ENCODE results near the gene SYT1.
A peak's percentile ranks its signal among the peaks of the same experiment; 100 is the strongest.

SYT1 gene

GRCh38 chr12:79409562-79409961 is 545.0 kb downstream of the SYT1 start:
- DNase-seq (ENCODE audit: extremely low read depth, low read depth), result peak; percentile 82
- TF ChIP-seq CTCF (IDR thresholded peaks at IDR 0.05; ENCODE audit: low read depth, low read length), result no peak

GRCh38 chr12:79411791-79412190 is 547.2 kb downstream of the SYT1 start:
- DNase-seq (ENCODE audit: extremely low read depth, low read depth), result no peak
- no peak for TF ChIP-seq CTCF (IDR thresholded peaks at IDR 0.05; ENCODE audit: low read depth, low read length)

GRCh38 chr12:79413796-79414195 is 549.2 kb downstream of the SYT1 start:
- DNase-seq (ENCODE audit: extremely low read depth, low read depth), result no peak
- no peak for TF ChIP-seq CTCF (IDR thresholded peaks at IDR 0.05; ENCODE audit: low read depth, low read length)

GRCh38 chr12:79414252-79414651 is 549.7 kb downstream of the SYT1 start:
- TF ChIP-seq CTCF (IDR thresholded peaks at IDR 0.05; ENCODE audit: low read depth, low read length), result no peak
- DNase-seq (ENCODE audit: extremely low read depth, low read depth), result no peak

- no peak for DNase-seq (ENCODE audit: extremely low read depth, low read depth)
- TF ChIP-seq CTCF (IDR thresholded peaks at IDR 0.05; ENCODE audit: low read depth, low read length), result no peak
Observed at GRCh38 chr12:79415321-79415720, 550.7 kb downstream of the SYT1 start.

GRCh38 chr12:79415746-79416435 is 551.3 kb downstream of the SYT1 start:
- no peak for TF ChIP-seq CTCF (IDR thresholded peaks at IDR 0.05; ENCODE audit: low read depth, low read length)
- no peak for DNase-seq (ENCODE audit: extremely low read depth, low read depth)

GRCh38 chr12:79420146-79420618 is 555.6 kb downstream of the SYT1 start:
- DNase-seq (ENCODE audit: extremely low read depth, low read depth), result peak; percentile 89
- TF ChIP-seq CTCF (IDR thresholded peaks at IDR 0.05; ENCODE audit: low read depth, low read length), result peak; percentile 60

Measured in AG09319 (cell line).